C4-2B (cell line): Measurements from ENCODE around the gene SLC1A4.

Experiments
- ZFX ChIP-seq: fragments of 450-650 bp; IDR thresholded peaks from 2 replicates; pipeline ENCODE4 v1.6.1; 2017
- TF ChIP-seq, protein P1 (sequence below): fragments of 450-650 bp; conservative IDR thresholded peaks from 2 replicates; pipeline ENCODE4 v1.5.1; 2017; ENCODE audit warnings: mild to moderate bottlenecking

GRCh38 chr2:65018141-65018582, 29.0 kb downstream of the SLC1A4 start:
- TF ChIP-seq, protein P1, sequence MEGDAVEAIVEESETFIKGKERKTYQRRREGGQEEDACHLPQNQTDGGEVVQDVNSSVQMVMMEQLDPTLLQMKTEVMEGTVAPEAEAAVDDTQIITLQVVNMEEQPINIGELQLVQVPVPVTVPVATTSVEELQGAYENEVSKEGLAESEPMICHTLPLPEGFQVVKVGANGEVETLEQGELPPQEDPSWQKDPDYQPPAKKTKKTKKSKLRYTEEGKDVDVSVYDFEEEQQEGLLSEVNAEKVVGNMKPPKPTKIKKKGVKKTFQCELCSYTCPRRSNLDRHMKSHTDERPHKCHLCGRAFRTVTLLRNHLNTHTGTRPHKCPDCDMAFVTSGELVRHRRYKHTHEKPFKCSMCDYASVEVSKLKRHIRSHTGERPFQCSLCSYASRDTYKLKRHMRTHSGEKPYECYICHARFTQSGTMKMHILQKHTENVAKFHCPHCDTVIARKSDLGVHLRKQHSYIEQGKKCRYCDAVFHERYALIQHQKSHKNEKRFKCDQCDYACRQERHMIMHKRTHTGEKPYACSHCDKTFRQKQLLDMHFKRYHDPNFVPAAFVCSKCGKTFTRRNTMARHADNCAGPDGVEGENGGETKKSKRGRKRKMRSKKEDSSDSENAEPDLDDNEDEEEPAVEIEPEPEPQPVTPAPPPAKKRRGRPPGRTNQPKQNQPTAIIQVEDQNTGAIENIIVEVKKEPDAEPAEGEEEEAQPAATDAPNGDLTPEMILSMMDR, result no peak
- TF ChIP-seq ZFX, result no peak
